GM23338 (cell line): ENCODE measurements around the gene GJB4.

Experiments used
- CTCF ChIP-seq, 2 experiments: fragments of 200-600 bp in 1 of 2; sonication (generic) in 1 of 2; conservative IDR thresholded peaks; 2 replicates each; pipeline versions ENCODE4 v1.5.1 to v1.6.1; 2016 to 2017; ENCODE audit warnings: antibody characterized with exemption in 2 of 2, low read depth in 2 of 2, mild to moderate bottlenecking in 2 of 2, moderate library complexity in 1 of 2
- REST ChIP-seq: IDR thresholded peaks from one replicate; pipeline ENCODE4 v1.6.1; 2018; ENCODE audit warnings: antibody characterized with exemption; ENCODE audit not compliant: unreplicated experiment
- ZNF114 ChIP-seq: fragments of 250-450 bp; sonication (Bioruptor Pico); IDR thresholded peaks from 2 replicates; pipeline ENCODE4 v1.5.0; 2020; ENCODE audit warnings: mild to moderate bottlenecking, moderate library complexity
- ZNF331 ChIP-seq: fragments of 250-450 bp; sonication (Bioruptor Pico); IDR thresholded peaks from 2 replicates; pipeline ENCODE4 v1.5.0; 2020; ENCODE audit warnings: low read depth, mild to moderate bottlenecking, moderate library complexity

DNA sequence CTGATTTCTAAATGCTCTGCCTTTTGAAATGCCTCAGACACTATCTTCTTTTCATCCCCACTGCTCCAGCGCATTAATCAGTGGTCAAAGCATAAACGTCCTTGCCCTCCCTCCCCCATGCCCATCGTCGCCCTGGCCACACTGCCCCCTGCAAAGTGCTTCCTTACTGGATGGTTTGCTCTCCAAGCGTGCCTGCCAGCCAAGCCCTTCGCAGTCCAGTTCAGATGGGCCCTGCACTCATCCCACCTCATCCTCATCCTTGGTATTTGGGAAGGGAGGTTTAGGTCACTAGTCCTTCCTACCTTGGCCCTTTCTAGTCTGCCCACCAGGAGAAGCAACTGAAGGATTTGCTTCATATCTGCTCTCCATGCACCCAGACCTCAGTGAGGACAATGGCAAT lies 36.4 kb downstream of the GJB4 start:
- TF ChIP-seq ZNF331, result no peak
- no peak for TF ChIP-seq CTCF (conservative IDR thresholded peaks at IDR 0.05; ENCODE audit: low read depth in 2 of 2)
- TF ChIP-seq ZNF114 (CRISPR knock-in tag), result no peak
- TF ChIP-seq REST, result no peak
